HCT116 (cell line): ENCODE results near the gene ATXN7L1. TPM values are rescaled to one million over a fixed set of nuclear protein-coding genes. Genes with fewer than 3 reads are reported as not detected.

Experiments used
- ATAC-seq: fragments of 200-7000 bp; cut with Tn5 transposase; 2 replicates; pipeline ENCODE4 v1.9.1; 2020; ENCODE audit warnings: mild to moderate bottlenecking, moderate library complexity
- BruUV-seq: library from RNA; stranded (reverse); fragments of 400-500 nt; replicated peaks from 2 replicates; lab custom pipeline; 2021; lab: Mats Ljungman, UMichigan
- CTCF ChIA-PET: fragments of 300-600 bp; sonication (Branson Sonifier 250); formaldehyde crosslinking; loops from one replicate; lab custom pipeline; 2021; ENCODE audit warnings: antibody characterized with exemption; lab: Charles Lee
- POLR2A ChIA-PET: fragments of 300-600, 350-600 bp; sonication (Branson Sonifier 250); formaldehyde crosslinking; loops from one replicate; lab custom pipeline; 2021; ENCODE audit warnings: antibody characterized with exemption; lab: Charles Lee
- RAD21 ChIA-PET, 2 experiments: fragments of 300-600 bp; sonication (Branson Sonifier 250); formaldehyde crosslinking; loops; one replicate each; lab custom pipeline; 2023; ENCODE audit warnings: low total read pairs in 2 of 2; ENCODE audit not compliant: uncharacterized antibody in 2 of 2, unreplicated experiment in 2 of 2, low non-redundant PET in 1 of 2; lab: Charles Lee
- DNase-seq: peaks from one replicate; pipeline ENCODE4 v3.0.0-alpha.2; 2010; ENCODE audit warnings: low read depth, low spot score
- H2AFZ ChIP-seq: fragments of 200-600 bp; shearing (Covaris generic), sonication (generic); 2 replicates; pipeline ENCODE4 v1.6.1; 2017; ENCODE audit warnings: low read depth, mixed run types, mixed read lengths, antibody characterized with exemption, low read length; ENCODE audit not compliant: poor library complexity, severe bottlenecking
- H3K27ac ChIP-seq: 2 replicates; pipeline ENCODE4 v1.5.1; 2012; ENCODE audit warnings: low read depth, low read length
- H3K27me3 ChIP-seq: fragments of 200-600 bp; sonication (generic); 2 replicates; pipeline ENCODE4 v1.6.1; 2016; ENCODE audit warnings: mixed run types, low read length, mixed read lengths; ENCODE audit not compliant: insufficient read depth
- H3K36me3 ChIP-seq, 2 experiments: fragments of 200-500 bp in 1 of 2; fragments of 200-600 bp in 1 of 2; sonication (Bioruptor generic) in 1 of 2; sonication (generic) in 1 of 2; 2 replicates each; pipeline versions ENCODE4 v1.5.1 to v1.6.1; 2014 to 2016; ENCODE audit warnings: low read length in 2 of 2, inconsistent platforms in 1 of 2, mixed read lengths in 1 of 2, mixed run types in 1 of 2; ENCODE audit not compliant: insufficient read depth in 2 of 2, control insufficient read depth in 1 of 2
- H3K4me1 ChIP-seq, 2 experiments: fragments of 200-600 bp in 1 of 2; sonication (generic) in 1 of 2; 2 replicates each; pipeline versions ENCODE4 v1.5.1 to v1.6.1; 2012 to 2017; ENCODE audit warnings: low read length in 2 of 2, inconsistent platforms in 1 of 2, mild to moderate bottlenecking in 1 of 2, mixed read lengths in 1 of 2, mixed run types in 1 of 2, moderate library complexity in 1 of 2; ENCODE audit not compliant: insufficient read depth in 2 of 2, control insufficient read depth in 1 of 2
- H3K4me2 ChIP-seq: fragments of 200-600 bp; sonication (generic); 2 replicates; pipeline ENCODE4 v1.6.1; 2017; ENCODE audit warnings: mixed run types, low read length, mixed read lengths
- H3K4me3 ChIP-seq, 2 experiments: fragments of 200-600 bp in 1 of 2; sonication (generic) in 1 of 2; replicated peaks in 1 of 2; 2 replicates each; pipeline ENCODE4 v1.5.1; 2011 to 2016; ENCODE audit warnings: low read length in 2 of 2, control low read depth in 1 of 2, low read depth in 1 of 2, mild to moderate bottlenecking in 1 of 2, mixed read lengths in 1 of 2, mixed run types in 1 of 2
- H3K79me2 ChIP-seq: fragments of 200-600 bp; sonication (generic); 2 replicates; pipeline ENCODE4 v1.6.1; 2017; ENCODE audit warnings: mild to moderate bottlenecking, mixed run types, low read length, moderate library complexity, mixed read lengths; ENCODE audit not compliant: insufficient read depth
- H3K9ac ChIP-seq: fragments of 200-600 bp; sonication (generic); 2 replicates; pipeline ENCODE4 v1.6.1; 2016; ENCODE audit warnings: low read length, mixed read lengths
- H3K9me2 ChIP-seq: fragments of 200-600 bp; sonication (generic), shearing (Covaris generic); 2 replicates; pipeline ENCODE4 v1.6.1; 2017; ENCODE audit warnings: mixed run types, mild to moderate bottlenecking, moderate library complexity; ENCODE audit not compliant: insufficient read depth
- H3K9me3 ChIP-seq, 2 experiments: fragments of 200-500 bp in 1 of 2; fragments of 200-600 bp in 1 of 2; sonication (Bioruptor generic) in 1 of 2; sonication (generic) in 1 of 2; 2 replicates each; pipeline ENCODE4 v1.6.1; 2014 to 2017; ENCODE audit warnings: low read length in 2 of 2, mixed read lengths in 2 of 2, inconsistent platforms in 1 of 2, low read depth in 1 of 2, mild to moderate bottlenecking in 1 of 2, mixed run types in 1 of 2, moderate library complexity in 1 of 2; ENCODE audit not compliant: control insufficient read depth in 1 of 2, insufficient read depth in 1 of 2
- H4K20me1 ChIP-seq: fragments of 200-600 bp; sonication (generic), shearing (Covaris generic); 2 replicates; pipeline ENCODE4 v1.6.1; 2017; ENCODE audit warnings: mixed run types, mild to moderate bottlenecking, moderate library complexity; ENCODE audit not compliant: insufficient read depth
- CBX3 ChIP-seq: IDR thresholded peaks from 2 replicates; pipeline ENCODE4 v1.6.1; 2012; ENCODE audit warnings: low read depth
- ELF1 ChIP-seq: IDR thresholded peaks from 2 replicates; pipeline ENCODE4 v1.6.1; 2012; ENCODE audit warnings: low read depth, borderline replicate concordance
- EZH2 ChIP-seq: fragments of 200-600 bp; sonication (generic); IDR thresholded peaks from 2 replicates; pipeline ENCODE4 v1.6.1; 2017; ENCODE audit warnings: antibody characterized with exemption, mixed run types
- FOSL1 ChIP-seq: IDR thresholded peaks from 2 replicates; pipeline ENCODE4 v1.6.1; 2012; ENCODE audit warnings: low read depth
- JUND ChIP-seq: IDR thresholded peaks from 2 replicates; pipeline ENCODE4 v1.6.1; 2012
- POLR2A ChIP-seq: IDR thresholded peaks from 2 replicates; pipeline ENCODE4 v1.7.0; 2011; ENCODE audit warnings: borderline replicate concordance; ENCODE audit not compliant: insufficient read depth, insufficient read length; ENCODE audit errors: extremely low read depth
- RAD21 ChIP-seq: IDR thresholded peaks from 2 replicates; pipeline ENCODE4 v1.6.1; 2012; ENCODE audit warnings: low read depth, mild to moderate bottlenecking
- SIN3A ChIP-seq: IDR thresholded peaks from 2 replicates; pipeline ENCODE4 v1.6.1; 2012; ENCODE audit warnings: low read depth
- SP1 ChIP-seq: IDR thresholded peaks from 2 replicates; pipeline ENCODE4 v1.6.1; 2012; ENCODE audit warnings: low read depth
- TCF7L2 ChIP-seq: IDR thresholded peaks from 2 replicates; pipeline ENCODE4 v1.7.0; 2011; ENCODE audit warnings: borderline replicate concordance, inconsistent platforms; ENCODE audit not compliant: insufficient read depth, insufficient read length; ENCODE audit errors: extremely low read depth
- YY1 ChIP-seq: IDR thresholded peaks from 2 replicates; pipeline ENCODE4 v1.6.1; 2011; ENCODE audit warnings: low read length, low read depth, moderate library complexity, mild to moderate bottlenecking; ENCODE audit not compliant: insufficient replicate concordance; ENCODE audit errors: extremely low read depth
- ZFX ChIP-seq: fragments of 450-650 bp; IDR thresholded peaks from 2 replicates; pipeline ENCODE4 v1.6.1; 2017
- ZNF274 ChIP-seq: fragments of 200-500 bp; sonication (Bioruptor generic); IDR thresholded peaks from 2 replicates; pipeline ENCODE4 v1.6.1; 2014; ENCODE audit warnings: mild to moderate bottlenecking, low read depth, low read length, inconsistent platforms
- intact Hi-C: fragments of 100-400 bp; cut with micrococcal nuclease; formaldehyde crosslinking; loops from 2 replicates; pipeline ENCODE4 v1.10.0; 2022
- total RNA-seq: library from RNA; stranded (reverse); gene quantifications from one replicate; pipeline ENCODE4 v1.2.1, GENCODE V29; 2021; ENCODE audit not compliant: unreplicated experiment
- TF ChIP-seq, protein P1 (sequence below): IDR thresholded peaks from 2 replicates; pipeline ENCODE4 v1.6.1; 2012; ENCODE audit warnings: low read depth
- TF ChIP-seq, protein P2 (sequence below): IDR thresholded peaks from 2 replicates; pipeline ENCODE4 v1.6.1; 2012

Gene ATXN7L1
- total RNA-seq, 1 experiment from 2014 or later: 11.5 TPM

DNA sequence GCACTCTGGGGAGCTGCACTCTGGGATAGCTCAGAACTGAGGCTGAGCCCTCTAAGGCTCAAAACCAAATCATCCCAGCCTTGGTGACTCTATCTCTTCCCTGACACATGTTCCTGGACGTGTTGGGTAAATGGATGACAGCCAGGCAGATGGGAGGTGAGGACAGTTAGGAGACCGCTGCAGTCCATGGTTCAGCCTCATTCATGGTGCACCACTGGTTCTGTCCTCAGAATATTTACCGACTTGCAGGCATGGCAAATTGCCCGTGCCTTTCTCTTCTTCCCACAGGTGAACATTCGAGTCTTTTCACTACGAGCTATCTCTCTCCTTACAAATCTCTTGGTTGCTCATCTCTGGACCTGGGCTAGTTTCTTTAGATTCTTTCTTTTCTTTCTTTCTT is 214.8 kb downstream of the ATXN7L1 start:
- Histone ChIP-seq H4K20me1 (no peaks in the 10 kb centered on the region), H3K9ac (no peak overlapping the region), H3K79me2 (no peaks in the 10 kb centered on the region), H3K36me3 (no peaks in the 10 kb centered on the region; a peak in 1 of 4 replicates), H3K4me3 (no peak overlapping the region), H3K27me3 (no peaks in the 10 kb centered on the region), H2AFZ (no peak overlapping the region), H3K27ac (no peak overlapping the region), H3K9me3 (no peaks in the 10 kb centered on the region), H3K9me2 (no peaks in the 10 kb centered on the region), H3K4me2 (no peak overlapping the region), H3K4me1 (peaks cover 12 to 17% of the 10 kb centered on the region in 2 experiments)
- BruUV-seq: no TSS peak
- no peak for ATAC-seq
- POLR2A ChIA-PET: interaction anchor here (0.7 kb wide), 1 partner anchor 515 kb away, joined by 3 read pairs; no protein-coding TSS in a partner anchor
- intact Hi-C loops: no loop called here
- TF ChIP-seq, protein P1, sequence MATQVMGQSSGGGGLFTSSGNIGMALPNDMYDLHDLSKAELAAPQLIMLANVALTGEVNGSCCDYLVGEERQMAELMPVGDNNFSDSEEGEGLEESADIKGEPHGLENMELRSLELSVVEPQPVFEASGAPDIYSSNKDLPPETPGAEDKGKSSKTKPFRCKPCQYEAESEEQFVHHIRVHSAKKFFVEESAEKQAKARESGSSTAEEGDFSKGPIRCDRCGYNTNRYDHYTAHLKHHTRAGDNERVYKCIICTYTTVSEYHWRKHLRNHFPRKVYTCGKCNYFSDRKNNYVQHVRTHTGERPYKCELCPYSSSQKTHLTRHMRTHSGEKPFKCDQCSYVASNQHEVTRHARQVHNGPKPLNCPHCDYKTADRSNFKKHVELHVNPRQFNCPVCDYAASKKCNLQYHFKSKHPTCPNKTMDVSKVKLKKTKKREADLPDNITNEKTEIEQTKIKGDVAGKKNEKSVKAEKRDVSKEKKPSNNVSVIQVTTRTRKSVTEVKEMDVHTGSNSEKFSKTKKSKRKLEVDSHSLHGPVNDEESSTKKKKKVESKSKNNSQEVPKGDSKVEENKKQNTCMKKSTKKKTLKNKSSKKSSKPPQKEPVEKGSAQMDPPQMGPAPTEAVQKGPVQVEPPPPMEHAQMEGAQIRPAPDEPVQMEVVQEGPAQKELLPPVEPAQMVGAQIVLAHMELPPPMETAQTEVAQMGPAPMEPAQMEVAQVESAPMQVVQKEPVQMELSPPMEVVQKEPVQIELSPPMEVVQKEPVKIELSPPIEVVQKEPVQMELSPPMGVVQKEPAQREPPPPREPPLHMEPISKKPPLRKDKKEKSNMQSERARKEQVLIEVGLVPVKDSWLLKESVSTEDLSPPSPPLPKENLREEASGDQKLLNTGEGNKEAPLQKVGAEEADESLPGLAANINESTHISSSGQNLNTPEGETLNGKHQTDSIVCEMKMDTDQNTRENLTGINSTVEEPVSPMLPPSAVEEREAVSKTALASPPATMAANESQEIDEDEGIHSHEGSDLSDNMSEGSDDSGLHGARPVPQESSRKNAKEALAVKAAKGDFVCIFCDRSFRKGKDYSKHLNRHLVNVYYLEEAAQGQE: no peak
- TF ChIP-seq POLR2A (no peak), SP1 (no peak), FOSL1 (no peak), YY1 (no peak), RAD21 (no peak), SIN3A (no peak), TCF7L2 (no peak), CBX3 (no peak), JUND (no peak), ELF1 (no peak), ZNF274 (no peak), ZFX (no peak), EZH2 (no peak)
- TF ChIP-seq, protein P2, sequence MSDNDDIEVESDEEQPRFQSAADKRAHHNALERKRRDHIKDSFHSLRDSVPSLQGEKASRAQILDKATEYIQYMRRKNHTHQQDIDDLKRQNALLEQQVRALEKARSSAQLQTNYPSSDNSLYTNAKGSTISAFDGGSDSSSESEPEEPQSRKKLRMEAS: no peak
- CTCF ChIA-PET: no interaction called here
- RAD21 ChIA-PET: no interaction called here
- no peak for DNase-seq
